Measurements from ENCODE around the gene RBM20. TPM values are rescaled to one million over a fixed set of nuclear protein-coding genes. Genes with fewer than 3 reads are reported as not detected.

Gene RBM20
- total and polyA plus RNA-seq, 10 of the 15 experiments (the other 5 are each of a cell fraction or from before 2014, with no cell fraction given): 0.04 to 0.26 (median 0.15) TPM

- peak; percentile 60; the same call in 1 of the 2 replicates for TF ChIP-seq ZNF687 (IDR thresholded peaks at IDR 0.05)
- no peak for TF ChIP-seq NBN (IDR thresholded peaks at IDR 0.05)
- TF ChIP-seq BACH1 (IDR thresholded peaks at IDR 0.05; ENCODE audit: borderline replicate concordance): no peak; the same call in 1 of the 2 replicates
- TF ChIP-seq BCL11A (IDR thresholded peaks at IDR 0.05; ENCODE audit: low read depth, low read length): no peak
- no peak; the same call in 1 of the 2 replicates for TF ChIP-seq TAF1 (IDR thresholded peaks at IDR 0.05; ENCODE audit: borderline replicate concordance, low read depth, low read length)
- no peak for TF ChIP-seq ZNF622 (IDR thresholded peaks at IDR 0.05)
- TF ChIP-seq TCF3 (IDR thresholded peaks at IDR 0.05; ENCODE audit: borderline replicate concordance, insufficient read depth, low read depth, low read length): no peak
- no peak for TF ChIP-seq MYB (IDR thresholded peaks at IDR 0.05; ENCODE audit: borderline replicate concordance, low read depth, low read length)
- no peak for TF ChIP-seq JUNB (IDR thresholded peaks at IDR 0.05)
- peak; percentile 67 for TF ChIP-seq POLR2AphosphoS5 (IDR thresholded peaks at IDR 0.05; ENCODE audit: low read length)
- TF ChIP-seq NFYB (IDR thresholded peaks at IDR 0.05; ENCODE audit: insufficient read depth, low read depth, low read length): no peak
- TF ChIP-seq EED (IDR thresholded peaks at IDR 0.05; ENCODE audit: low read depth): no peak; the same call in 1 of the 2 replicates
- TF ChIP-seq E2F4 (IDR thresholded peaks at IDR 0.05; ENCODE audit: low read depth, low read length): no peak
- TF ChIP-seq NFXL1 (IDR thresholded peaks at IDR 0.05; ENCODE audit: borderline replicate concordance): no peak
- TF ChIP-seq HCFC1 (IDR thresholded peaks at IDR 0.05; ENCODE audit: low read length): no peak
- TF ChIP-seq STAT3 (IDR thresholded peaks at IDR 0.05; ENCODE audit: low read depth, low read length): no peak
- TF ChIP-seq SIX5 (IDR thresholded peaks at IDR 0.05; ENCODE audit: low read depth, low read length, severe bottlenecking): no peak
- TF ChIP-seq NR2F1 (conservative IDR thresholded peaks at IDR 0.05): peak; percentile 52; the same call in 1 of the 2 replicates
- TF ChIP-seq ZNF207 (IDR thresholded peaks at IDR 0.05; ENCODE audit: borderline replicate concordance): no peak
- TF ChIP-seq SIN3A (IDR thresholded peaks at IDR 0.05; ENCODE audit: low read depth, low read length): no peak
- no peak for TF ChIP-seq ZBTB40 (IDR thresholded peaks at IDR 0.05; ENCODE audit: borderline replicate concordance)
- TF ChIP-seq RAD51 (IDR thresholded peaks at IDR 0.05): no peak
- TF ChIP-seq SRF (IDR thresholded peaks at IDR 0.05; ENCODE audit: low read depth in 2 of 2, low read length in 2 of 2): no peak
Observed at GRCh38 chr10:110872145-110872983, 228.2 kb downstream of the RBM20 start (continued).

All from GM12878 (cell line).